Lower leg skin (tissue), 4 donors: Measurements from ENCODE around the gene FNDC7. TPM values are rescaled to one million over a fixed set of nuclear protein-coding genes. Genes with fewer than 3 reads are reported as not detected.
A peak's percentile ranks its signal among the peaks of the same experiment; 100 is the strongest.

Experiments
- DNase-seq, 2 donors: peaks; one replicate each; pipeline ENCODE4 v3.0.0-alpha.2; 2019; ENCODE audit warnings: low spot score in 2 of 2
- H3K4me3 ChIP-seq: fragments of 200-600 bp; sonication (generic); 2 replicates; pipeline ENCODE4 v1.5.1; 2017; ENCODE audit warnings: mild to moderate bottlenecking, low read depth; ENCODE audit not compliant: poor library complexity, severe bottlenecking
- CTCF ChIP-seq, 3 donors: fragments of 450-650 bp; IDR thresholded peaks; one replicate each; pipeline ENCODE4 v1.5.1; 2016; ENCODE audit warnings: antibody characterized with exemption in 3 of 3, mild to moderate bottlenecking in 3 of 3, moderate library complexity in 2 of 3
- POLR2A ChIP-seq, 2 donors: fragments of 450-650 bp; IDR thresholded peaks; one replicate each; pipeline ENCODE4 v1.6.1; 2016 to 2017; ENCODE audit warnings: antibody characterized with exemption in 2 of 2, mild to moderate bottlenecking in 1 of 2, moderate library complexity in 1 of 2
- WGBS, 2 donors: methylation state at CpG; one replicate each; pipeline ENCODE4 v1.1.5; 2018; 5-methylcytosine and 5-hydroxymethylcytosine counted together
- intact Hi-C: fragments of 100-400 bp; cut with DNase I; formaldehyde crosslinking; loops from one replicate; pipeline ENCODE4 v1.15.0; 2023; ENCODE audit warnings: low total_unique reads
- total RNA-seq, 4 donors: library from RNA; depleted of rRNA; stranded (reverse); fragments of >200 nt; gene quantifications; one replicate each; pipeline ENCODE4 v1.1.0, GENCODE V29; 2016

Gene FNDC7
- total RNA-seq, 4 donors from 2014 or later, result not detected

GRCh38 chr1:108685529-108685928 lies 27.2 kb upstream of the FNDC7 start:
- intact Hi-C loops, result no loop called here
- no peak for DNase-seq
- TF ChIP-seq CTCF (IDR thresholded peaks at IDR 0.05), result no peak
- no peak for TF ChIP-seq POLR2A (IDR thresholded peaks at IDR 0.05)
- WGBS, 2 donors, result 85 to 96% methylated on average over 1 of the region's 1 CpG
- no peak overlapping the region for H3K4me3 ChIP-seq

GRCh38 chr1:108686614-108687313 lies 25.9 kb upstream of the FNDC7 start:
- TF ChIP-seq POLR2A (IDR thresholded peaks at IDR 0.05) (no peak), CTCF (IDR thresholded peaks at IDR 0.05) (no peak)
- intact Hi-C loops, result no loop called here

GRCh38 chr1:108691128-108691941 lies 21.4 kb upstream of the FNDC7 start:
- intact Hi-C loops, result no loop called here
- 20 to 21% methylated on average over 12 of the region's 12 CpGs for WGBS, 2 donors
- peak overlapping the region; percentile 95 for H3K4me3 ChIP-seq
- peak in 1 of 2 donors; percentile 18 for DNase-seq
- TF ChIP-seq POLR2A (IDR thresholded peaks at IDR 0.05) (no peak), CTCF (IDR thresholded peaks at IDR 0.05) (no peak)

More at GRCh38 chr1:108686614-108687313, 25.9 kb upstream of the FNDC7 start:
- H3K4me3 ChIP-seq, result no peak overlapping the region
- 39 to 64% methylated on average over 2 of the region's 2 CpGs for WGBS, 2 donors
- DNase-seq, result no peak

GRCh38 chr1:108691942-108692723 lies 20.6 kb upstream of the FNDC7 start, which contains the start of gene PRPF38B:
Gene PRPF38B (plus strand): TSS chr1:108692310. CDS start chr1:108692592, 282 bp downstream.
- peak within 1 kb of the TSS; percentile 95 for H3K4me3 ChIP-seq
- peak; percentile 95 to 99 for DNase-seq
- 0 to 1% methylated on average over 46 to 55 of the region's 59 CpGs for WGBS, 2 donors
- TF ChIP-seq CTCF (IDR thresholded peaks at IDR 0.05) (no peak), POLR2A (IDR thresholded peaks at IDR 0.05) (peak in 1 of 2 donors; percentile 91)
- intact Hi-C loops, result no loop called here

- H3K4me3 ChIP-seq, result peak overlapping the region; percentile 95
- intact Hi-C loops, result no loop called here
- TF ChIP-seq CTCF (IDR thresholded peaks at IDR 0.05) (no peak), POLR2A (IDR thresholded peaks at IDR 0.05) (no peak)
- 0 to 1% methylated on average over 36 of the region's 36 CpGs for WGBS, 2 donors
- peak; percentile 50 to 91 for DNase-seq
Measured at GRCh38 chr1:108692724-108693655, 19.7 kb upstream of the FNDC7 start.
